ENCODE results near the gene SATB1.

Gene SATB1

GRCh38 chr3:18428991-18429745 lies 4.0 kb upstream of the SATB1 start:
- DNase-seq, result no peak

GRCh38 chr3:18428036-18428435 lies 2.9 kb upstream of the SATB1 start:
- no peak for DNase-seq

GRCh38 chr3:18426597-18427193 lies 1.6 kb upstream of the SATB1 start:
- no peak for DNase-seq

- DNase-seq, result peak; percentile 80
Measured at GRCh38 chr3:18425641-18426257, 610 bp upstream of the SATB1 start.

GRCh38 chr3:18424213-18424728 lies 868 bp downstream of the SATB1 start:
- no peak for DNase-seq

GRCh38 chr3:18423401-18424212 lies 1.5 kb downstream of the SATB1 start:
- DNase-seq, result peak; percentile 52

- no peak for DNase-seq
Measured at GRCh38 chr3:18422972-18423371, 2.2 kb downstream of the SATB1 start.

GRCh38 chr3:18420555-18420954 lies 4.6 kb downstream of the SATB1 start:
- DNase-seq, result no peak

- DNase-seq, result no peak
Measured at GRCh38 chr3:18419232-18419631, 5.9 kb downstream of the SATB1 start.

GRCh38 chr3:18417904-18418572 lies 7.1 kb downstream of the SATB1 start:
- no peak for DNase-seq

- DNase-seq, result no peak
Measured at GRCh38 chr3:18416332-18416731, 8.8 kb downstream of the SATB1 start.

- no peak for DNase-seq
Measured at GRCh38 chr3:18415839-18416238, 9.3 kb downstream of the SATB1 start.

- no peak for DNase-seq
Measured at GRCh38 chr3:18415167-18415566, 10.0 kb downstream of the SATB1 start.

GRCh38 chr3:18412684-18413083 lies 12.5 kb downstream of the SATB1 start:
- DNase-seq, result no peak

- peak; percentile 20 for DNase-seq
Measured at GRCh38 chr3:18411541-18411940, 13.6 kb downstream of the SATB1 start.

GRCh38 chr3:18410205-18410604 lies 14.9 kb downstream of the SATB1 start:
- no peak for DNase-seq

GRCh38 chr3:18409266-18409665 lies 15.9 kb downstream of the SATB1 start:
- DNase-seq, result no peak

- DNase-seq, result no peak
Measured at GRCh38 chr3:18405141-18405540, 20.0 kb downstream of the SATB1 start.

- DNase-seq, result no peak
Measured at GRCh38 chr3:18403061-18403460, 22.1 kb downstream of the SATB1 start.

- DNase-seq, result peak; percentile 22
Measured at GRCh38 chr3:18402239-18402799, 22.8 kb downstream of the SATB1 start.

- no peak for DNase-seq
Measured at GRCh38 chr3:18401300-18401961, 23.7 kb downstream of the SATB1 start.

- no peak for DNase-seq
Measured at GRCh38 chr3:18398448-18398847, 26.7 kb downstream of the SATB1 start.
